ENCODE results near the gene KCNQ2. TPM values are rescaled to one million over a fixed set of nuclear protein-coding genes. Genes with fewer than 3 reads are reported as not detected.

KCNQ2 gene
- total and polyA plus RNA-seq, 2 experiments from 2014 or later = 68.5 to 92.4 TPM

GRCh38 chr20:63378626-63379025 lies 93.8 kb downstream of the KCNQ2 start:
- Histone ChIP-seq H3K4me3 (no peak overlapping the region), H4K20me1 (replicated peaks; ENCODE audit: insufficient read depth) (no peaks in the 10 kb centered on the region), H3K4me1 (ENCODE audit: insufficient read depth) (peaks cover 18% of the 10 kb centered on the region), H3K27ac (ENCODE audit: low read depth) (no peak overlapping the region), H3K9me2 (ENCODE audit: insufficient read depth) (no peaks in the 10 kb centered on the region), H3K36me3 (ENCODE audit: insufficient read depth) (no peaks in the 10 kb centered on the region), H3F3A (replicated peaks; ENCODE audit: low read depth) (no peaks in the 10 kb centered on the region), H2AFZ (no peak overlapping the region), H3K4me2 (peak overlapping the region; percentile 71), H3K27me3 (ENCODE audit: insufficient read depth) (no peaks in the 10 kb centered on the region), H3K79me2 (replicated peaks; ENCODE audit: insufficient read depth) (no peaks in the 10 kb centered on the region)
- Mint-ChIP-seq H3K4me1 (peaks cover 27% of the 10 kb centered on the region), H3K9me3 (no peaks in the 10 kb centered on the region; the same call in 2 of the 3 replicates), H3K36me3 (ENCODE audit: low read depth) (no peaks in the 10 kb centered on the region), H3K27ac (no peak overlapping the region), H3K27me3 (ENCODE audit: insufficient read depth, low read depth, poor library complexity) (peaks cover 16% of the 10 kb centered on the region), H3K4me3 (peak overlapping the region; percentile 40; the same call in 2 of the 3 replicates)
- DNase-seq (ENCODE audit: low spot score) (peak; percentile 76), ATAC-seq (peak; percentile 58)
- TF ChIP-seq CTCF (conservative IDR thresholded peaks at IDR 0.05; ENCODE audit: low read depth in 2 of 2) (peak in 1 of 2 experiments; percentile 23; a peak in 1 of 4 replicates), STAT1 (IDR thresholded peaks at IDR 0.05; ENCODE audit: unreplicated experiment) (no peak), CREB1 (CRISPR knock-in tag; IDR thresholded peaks at IDR 0.05; ENCODE audit: low read depth) (no peak), REST (IDR thresholded peaks at IDR 0.05; ENCODE audit: unreplicated experiment) (peak; percentile 91), POLR2AphosphoS5 (IDR thresholded peaks at IDR 0.05; ENCODE audit: low read depth) (no peak)

GRCh38 chr20:63377951-63378381 lies 94.5 kb downstream of the KCNQ2 start:
- 0 out of 2 replicates have a peak overlapping the region, but pooled peaks have one; percentile 34 for H3K4me3 ChIP-seq
- H3K4me1 Mint-ChIP-seq = peaks cover 21% of the 10 kb centered on the region
- no peak for TF ChIP-seq CREB1 (CRISPR knock-in tag; IDR thresholded peaks at IDR 0.05; ENCODE audit: low read depth)
- TF ChIP-seq POLR2AphosphoS5 (IDR thresholded peaks at IDR 0.05; ENCODE audit: low read depth) = no peak
- TF ChIP-seq ZNF331 (CRISPR knock-in tag; IDR thresholded peaks at IDR 0.05; ENCODE audit: low read depth) = no peak
- TF ChIP-seq ETS1 (IDR thresholded peaks at IDR 0.05) = no peak
- no peak for TF ChIP-seq ZNF114 (CRISPR knock-in tag; IDR thresholded peaks at IDR 0.05)
- TF ChIP-seq JUNB (IDR thresholded peaks at IDR 0.05; ENCODE audit: unreplicated experiment) = no peak
- no peak for TF ChIP-seq STAT1 (IDR thresholded peaks at IDR 0.05; ENCODE audit: unreplicated experiment)
- no peak for TF ChIP-seq EZH2 (IDR thresholded peaks at IDR 0.05; ENCODE audit: low read depth, unreplicated experiment)
- TF ChIP-seq REST (IDR thresholded peaks at IDR 0.05; ENCODE audit: unreplicated experiment) = no peak
- no peak for TF ChIP-seq CTCF (conservative IDR thresholded peaks at IDR 0.05; ENCODE audit: low read depth in 2 of 2)
- TF ChIP-seq NANOG (IDR thresholded peaks at IDR 0.05; ENCODE audit: borderline replicate concordance) = no peak

More at GRCh38 chr20:63377951-63378381, 94.5 kb downstream of the KCNQ2 start:
- Histone ChIP-seq H3K27ac (ENCODE audit: low read depth) (no peak overlapping the region), H3K36me3 (ENCODE audit: insufficient read depth) (no peaks in the 10 kb centered on the region), H3K27me3 (ENCODE audit: insufficient read depth) (no peaks in the 10 kb centered on the region), H3F3A (replicated peaks; ENCODE audit: low read depth) (no peaks in the 10 kb centered on the region), H3K9me2 (ENCODE audit: insufficient read depth) (no peaks in the 10 kb centered on the region), H4K20me1 (replicated peaks; ENCODE audit: insufficient read depth) (no peaks in the 10 kb centered on the region), H3K79me2 (replicated peaks; ENCODE audit: insufficient read depth) (no peaks in the 10 kb centered on the region), H3K4me1 (ENCODE audit: insufficient read depth) (peaks cover 18% of the 10 kb centered on the region), H3K4me2 (peak overlapping the region; percentile 71), H2AFZ (peak overlapping the region; percentile 84; the same call in 1 of the 2 replicates)
- Mint-ChIP-seq H3K9me3 (no peaks in the 10 kb centered on the region; the same call in 2 of the 3 replicates), H3K36me3 (ENCODE audit: low read depth) (no peaks in the 10 kb centered on the region), H3K4me3 (no peak overlapping the region), H3K27me3 (ENCODE audit: insufficient read depth, low read depth, poor library complexity) (peaks cover 16% of the 10 kb centered on the region), H3K27ac (no peak overlapping the region)
- DNase-seq (ENCODE audit: low spot score) (no peak), ATAC-seq (no peak)

Data from GM23338 (cell line).